Measurements from ENCODE around the gene FYN. TPM values are rescaled to one million over a fixed set of nuclear protein-coding genes. Genes with fewer than 3 reads are reported as not detected.

The FYN gene
- total and polyA plus RNA-seq, 2 of the 13 experiments (the other 11 are each of a cell fraction or from before 2014, with no cell fraction given): 15.5 to 24.6 TPM

GRCh38 chr6:111912904-111913303 lies 39.7 kb upstream of the FYN start:
- Histone ChIP-seq H3K27ac (ENCODE audit: extremely low read length, insufficient read depth, low read length) (no peak overlapping the region), H3K4me1 (ENCODE audit: insufficient read depth, low read length) (peaks cover 7% of the 10 kb centered on the region; the same call in 1 of the 2 replicates), H2AFZ (ENCODE audit: low read length) (no peak overlapping the region), H3K4me3 (replicated peaks in 1 of 3; ENCODE audit: insufficient read depth in 1 of 3, low read depth in 2 of 3, low read length in 3 of 3) (no peak overlapping the region), H3K79me2 (ENCODE audit: insufficient read depth, low read length) (no peaks in the 10 kb centered on the region), H3K4me2 (ENCODE audit: low read depth, low read length) (no peak overlapping the region), H3K36me3 (replicated peaks in 1 of 2; ENCODE audit: control insufficient read depth in 1 of 2, insufficient read depth in 2 of 2, low read length in 2 of 2) (no peaks in the 10 kb centered on the region), H3K27me3 (ENCODE audit: control insufficient read depth in 1 of 2, insufficient read depth in 2 of 2, low read length in 2 of 2) (no peaks in the 10 kb centered on the region), H4K20me1 (ENCODE audit: insufficient read depth, low read length) (no peaks in the 10 kb centered on the region), H3K9me3 (ENCODE audit: low read length) (no peaks in the 10 kb centered on the region), H3K9ac (ENCODE audit: insufficient read depth, low read depth, low read length) (no peak overlapping the region)
- ChIA-PET CTCF (ENCODE audit: low intra/inter-chr PET ratio, low total read pairs) (no interaction called here), POLR2A (no interaction called here)
- no peak for FAIRE-seq
- no peak for DNase-seq (ENCODE audit: low spot score)
- TF ChIP-seq ZNF383 (CRISPR knock-in tag; IDR thresholded peaks at IDR 0.05; ENCODE audit: borderline replicate concordance) (no peak), TGIF2 (CRISPR knock-in tag; IDR thresholded peaks at IDR 0.05) (no peak), CEBPB (IDR thresholded peaks at IDR 0.05; ENCODE audit: borderline replicate concordance, low read depth, low read length) (0 out of 2 replicates have a peak, but pooled peaks have one; percentile 6)
- BruUV-seq (replicated peaks): no TSS peak
- 46% methylated on average over 2 of the region's 2 CpGs for WGBS (ENCODE audit: low lambda C conversion rate)
- ATAC-seq: no peak
- intact Hi-C loops (cut with micrococcal nuclease; ENCODE audit: unreplicated experiment): no loop called here
- in situ Hi-C loops (cut with HindIII; ENCODE audit: extremely low pct_ligation_motif_present, low pct_unique_long_range_greater_than_20kb): no loop called here

- ChIA-PET POLR2A (no interaction called here), CTCF (ENCODE audit: low intra/inter-chr PET ratio, low total read pairs) (no interaction called here)
- H3K4me1 ChIP-seq (ENCODE audit: insufficient read depth, low read length): peaks cover 7% of the 10 kb centered on the region; the same call in 1 of the 2 replicates
- H3K36me3 ChIP-seq (replicated peaks in 1 of 2; ENCODE audit: control insufficient read depth in 1 of 2, insufficient read depth in 2 of 2, low read length in 2 of 2): no peaks in the 10 kb centered on the region
- intact Hi-C loops (cut with micrococcal nuclease; ENCODE audit: unreplicated experiment) (no loop called here), in situ Hi-C loops (cut with HindIII; ENCODE audit: extremely low pct_ligation_motif_present, low pct_unique_long_range_greater_than_20kb) (no loop called here)
- H3K27ac ChIP-seq (ENCODE audit: extremely low read length, insufficient read depth, low read length): no peak overlapping the region
- H3K79me2 ChIP-seq (ENCODE audit: insufficient read depth, low read length): no peaks in the 10 kb centered on the region
- no peak overlapping the region for H3K4me2 ChIP-seq (ENCODE audit: low read depth, low read length)
- no TSS peak for BruUV-seq (replicated peaks)
- no peaks in the 10 kb centered on the region for H3K27me3 ChIP-seq (ENCODE audit: control insufficient read depth in 1 of 2, insufficient read depth in 2 of 2, low read length in 2 of 2)
- no peak overlapping the region for H3K4me3 ChIP-seq (replicated peaks in 1 of 3; ENCODE audit: insufficient read depth in 1 of 3, low read depth in 2 of 3, low read length in 3 of 3)
- no peaks in the 10 kb centered on the region for H3K9me3 ChIP-seq (ENCODE audit: low read length)
- DNase-seq (ENCODE audit: low spot score) (no peak), ATAC-seq (no peak), FAIRE-seq (no peak)
- H4K20me1 ChIP-seq (ENCODE audit: insufficient read depth, low read length): no peaks in the 10 kb centered on the region
- no peak overlapping the region for H2AFZ ChIP-seq (ENCODE audit: low read length)
- H3K9ac ChIP-seq (ENCODE audit: insufficient read depth, low read depth, low read length): no peak overlapping the region
- WGBS (ENCODE audit: low lambda C conversion rate): 58% methylated on average over 7 of the region's 7 CpGs
- TF ChIP-seq ZNF343 (CRISPR knock-in tag; IDR thresholded peaks at IDR 0.05): no peak
- no peak for TF ChIP-seq ZBTB4 (CRISPR knock-in tag; IDR thresholded peaks at IDR 0.05; ENCODE audit: borderline replicate concordance)
- TF ChIP-seq GATAD1 (CRISPR knock-in tag; IDR thresholded peaks at IDR 0.05): no peak
- no peak for TF ChIP-seq FOXK2 (IDR thresholded peaks at IDR 0.05)
- TF ChIP-seq FOXM1 (CRISPR knock-in tag; IDR thresholded peaks at IDR 0.05): no peak
- TF ChIP-seq ZNF746 (CRISPR knock-in tag; IDR thresholded peaks at IDR 0.05): no peak
- TF ChIP-seq ZNF354B (CRISPR knock-in tag; IDR thresholded peaks at IDR 0.05): no peak
- no peak for TF ChIP-seq NFKBIZ (CRISPR knock-in tag; IDR thresholded peaks at IDR 0.05)
- TF ChIP-seq NCOA1 (CRISPR knock-in tag; IDR thresholded peaks at IDR 0.05): no peak
- TF ChIP-seq KDM2A (CRISPR knock-in tag; IDR thresholded peaks at IDR 0.05; ENCODE audit: borderline replicate concordance, low read depth): no peak
- TF ChIP-seq ZFYVE20 (CRISPR knock-in tag; IDR thresholded peaks at IDR 0.05; ENCODE audit: borderline replicate concordance, low read depth): no peak
- no peak for TF ChIP-seq ATF7 (IDR thresholded peaks at IDR 0.05)
- TF ChIP-seq ATF7 (CRISPR knock-in tag; IDR thresholded peaks at IDR 0.05): no peak
- no peak for TF ChIP-seq ZBTB38 (CRISPR knock-in tag; IDR thresholded peaks at IDR 0.05)
- no peak for TF ChIP-seq NCOA2 (CRISPR knock-in tag; IDR thresholded peaks at IDR 0.05)
- no peak for TF ChIP-seq ZNF605 (CRISPR knock-in tag; IDR thresholded peaks at IDR 0.05)
Observed at GRCh38 chr6:111911428-111911827, 38.2 kb upstream of the FYN start.

Measured in HepG2 (cell line).